GM21786 (cell line): ENCODE results near the gene DUSP9.

Source experiments
- ATAC-seq: cut with Tn5 transposase; IDR thresholded peaks from one replicate; pipeline ENCODE4 v1.9.1; 2021; ENCODE audit not compliant: unreplicated experiment

DUSP9 gene

GRCh38 chrX:153621949-153622598 is 24.9 kb upstream of the DUSP9 start:
- no peak for ATAC-seq

DNA sequence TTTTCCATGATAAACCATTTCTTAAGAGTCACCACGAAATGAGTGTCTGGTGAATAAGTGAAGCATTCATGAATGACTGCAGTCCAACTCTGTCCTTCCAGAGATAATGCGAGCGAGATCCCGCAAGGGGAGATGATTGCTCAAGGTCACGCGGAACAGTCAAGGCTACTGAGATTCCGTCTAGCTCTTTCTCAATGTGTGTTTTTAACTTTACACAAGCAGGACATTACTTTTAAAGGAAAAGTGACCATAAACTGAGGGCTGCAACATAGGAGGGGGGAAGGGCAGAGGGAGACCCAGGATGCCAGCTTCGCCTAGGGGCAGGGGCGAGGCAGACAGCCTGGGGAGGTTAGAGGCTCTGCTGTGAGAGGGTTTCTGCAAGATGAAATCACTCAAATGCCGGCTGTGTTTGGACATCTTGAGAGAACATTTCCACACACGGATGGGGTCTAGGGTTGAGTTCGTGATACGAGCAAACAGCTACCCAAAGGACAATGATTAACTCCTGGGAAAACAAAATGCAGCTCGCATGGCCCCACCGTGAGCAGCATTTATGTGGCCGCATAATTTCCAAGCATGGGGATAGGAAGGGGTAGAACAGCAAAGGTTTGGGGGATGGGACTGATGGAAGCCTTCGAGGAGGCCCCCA is 24.2 kb upstream of the DUSP9 start:
- no peak for ATAC-seq

- ATAC-seq, result no peak
Observed at GRCh38 chrX:153623310-153624029, 23.5 kb upstream of the DUSP9 start.

DNA sequence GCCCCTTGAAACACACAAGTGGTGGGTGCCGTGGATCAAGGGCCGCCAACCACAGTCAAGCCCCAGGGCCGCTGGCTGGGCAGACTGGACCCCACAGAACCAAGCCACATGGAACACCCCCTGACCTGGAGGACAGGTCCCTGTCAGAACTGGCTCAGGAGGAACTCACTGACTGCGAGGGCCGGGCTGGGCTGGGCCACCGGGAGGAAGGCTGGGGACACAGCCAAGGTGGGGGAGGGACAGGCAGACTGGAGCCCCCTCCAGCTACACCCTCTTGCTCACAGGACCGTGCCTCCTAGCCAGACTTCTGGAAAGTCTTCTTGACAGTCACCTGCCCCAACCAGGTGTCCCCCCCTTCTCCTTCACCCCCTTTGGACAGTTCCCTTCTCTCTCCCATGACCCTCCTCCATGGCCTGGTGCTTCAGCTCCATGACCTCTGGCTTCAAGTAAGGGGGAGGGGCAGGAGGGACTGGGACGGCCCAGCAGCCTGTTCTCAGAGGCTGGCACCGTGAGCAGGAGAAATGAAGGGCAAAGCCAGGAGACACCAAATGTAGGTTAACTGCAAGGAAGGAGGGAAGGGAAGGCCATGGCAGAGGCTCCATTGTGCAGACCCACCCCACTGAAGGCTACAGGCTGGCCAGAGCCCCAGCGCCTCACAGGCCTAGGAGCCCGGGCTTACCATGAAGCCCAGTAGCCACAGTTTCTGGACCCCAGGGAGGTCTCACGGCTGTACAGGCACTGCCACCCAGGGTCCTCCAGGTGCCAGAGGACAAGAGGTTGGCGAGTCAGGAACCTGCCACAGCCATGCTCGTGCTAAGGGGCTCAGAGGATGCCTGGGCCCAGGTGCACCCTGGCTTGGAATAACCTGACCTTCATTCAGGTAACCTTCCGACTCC is 22.6 kb upstream of the DUSP9 start:
- no peak for ATAC-seq

- ATAC-seq, result no peak
Observed at GRCh38 chrX:153625271-153626024, 21.6 kb upstream of the DUSP9 start.

- no peak for ATAC-seq
Observed at GRCh38 chrX:153626025-153626633, 20.9 kb upstream of the DUSP9 start.

DNA sequence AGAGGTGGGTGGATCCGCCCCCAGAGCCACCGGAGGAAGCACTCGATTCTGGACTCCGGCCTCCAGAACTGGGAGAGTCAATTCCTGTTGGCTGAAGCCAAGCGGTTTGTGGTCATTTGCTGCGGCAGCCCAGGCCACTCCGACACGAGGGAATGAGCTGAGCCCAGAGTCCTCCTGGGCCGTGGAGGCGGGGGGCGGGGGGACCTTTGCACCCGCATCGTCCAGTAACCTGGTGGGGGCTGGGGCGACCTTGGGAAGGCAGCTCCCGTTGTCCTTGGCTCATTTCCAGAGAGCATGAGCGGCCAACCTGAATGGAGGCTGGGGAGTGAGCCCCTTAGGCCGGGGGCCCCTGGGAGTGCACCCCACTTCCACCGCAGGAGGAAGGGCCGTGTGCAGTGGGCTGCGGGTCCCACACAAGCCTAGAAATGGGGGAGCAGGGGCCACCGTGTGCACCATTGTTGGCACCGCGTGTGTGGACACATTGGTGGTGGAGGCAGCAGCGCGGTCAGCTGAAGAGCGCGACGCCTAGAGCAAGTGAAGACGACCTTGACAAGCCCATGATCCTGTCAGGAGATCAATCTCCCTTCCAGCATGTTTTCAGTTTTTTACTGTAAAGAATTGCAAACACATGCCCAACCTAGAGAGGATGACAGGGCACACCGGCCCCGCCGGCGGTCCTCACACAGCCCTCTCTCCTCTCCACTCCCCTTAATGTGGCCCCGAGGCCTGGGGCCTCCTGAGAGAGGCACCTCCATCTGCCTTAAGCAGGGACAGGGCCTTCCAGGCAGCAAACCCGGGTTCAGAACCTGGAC is 19.9 kb upstream of the DUSP9 start:
- ATAC-seq, result no peak

GRCh38 chrX:153627675-153628111 is 19.3 kb upstream of the DUSP9 start:
- ATAC-seq, result no peak

DNA sequence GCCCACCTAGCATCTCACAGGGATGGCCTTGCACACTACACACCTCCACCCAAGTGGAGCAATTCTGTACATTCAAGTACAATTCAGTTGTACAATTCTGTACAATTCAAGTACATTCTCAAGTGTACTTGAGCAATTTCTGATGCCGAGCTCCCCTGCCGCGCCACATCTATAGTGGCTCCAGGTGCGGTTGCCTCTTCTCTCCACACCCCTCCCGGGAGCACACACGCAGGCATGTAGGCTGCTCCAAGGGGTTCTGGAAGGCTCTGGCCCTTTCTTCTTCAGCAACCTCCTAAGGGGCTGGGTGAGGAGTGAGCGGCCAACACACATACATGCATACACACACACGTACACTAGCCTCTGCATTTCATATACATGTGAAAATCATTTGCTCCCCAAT is 18.9 kb upstream of the DUSP9 start:
- no peak for ATAC-seq

- ATAC-seq, result no peak
Observed at GRCh38 chrX:153628665-153629064, 18.3 kb upstream of the DUSP9 start.

DNA sequence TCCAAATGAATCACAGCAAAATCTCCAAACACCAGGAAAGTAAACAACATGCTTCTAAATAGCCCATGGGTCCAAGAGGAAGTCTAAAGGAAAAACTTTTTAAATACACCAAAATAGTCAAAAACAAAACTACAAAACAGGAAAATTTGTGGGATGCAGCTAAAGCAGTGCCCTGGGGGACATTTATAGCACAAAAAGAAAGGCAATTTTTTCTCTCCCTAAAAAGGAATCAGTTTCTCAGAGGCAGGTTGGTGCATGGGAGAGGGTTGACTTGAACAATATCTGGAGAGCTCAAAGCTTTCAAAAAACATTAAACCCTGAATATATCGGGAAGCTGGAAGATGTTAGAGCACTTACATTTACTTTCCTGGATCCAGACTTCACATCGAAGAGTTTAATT is 15.7 kb upstream of the DUSP9 start:
- ATAC-seq, result no peak

DNA sequence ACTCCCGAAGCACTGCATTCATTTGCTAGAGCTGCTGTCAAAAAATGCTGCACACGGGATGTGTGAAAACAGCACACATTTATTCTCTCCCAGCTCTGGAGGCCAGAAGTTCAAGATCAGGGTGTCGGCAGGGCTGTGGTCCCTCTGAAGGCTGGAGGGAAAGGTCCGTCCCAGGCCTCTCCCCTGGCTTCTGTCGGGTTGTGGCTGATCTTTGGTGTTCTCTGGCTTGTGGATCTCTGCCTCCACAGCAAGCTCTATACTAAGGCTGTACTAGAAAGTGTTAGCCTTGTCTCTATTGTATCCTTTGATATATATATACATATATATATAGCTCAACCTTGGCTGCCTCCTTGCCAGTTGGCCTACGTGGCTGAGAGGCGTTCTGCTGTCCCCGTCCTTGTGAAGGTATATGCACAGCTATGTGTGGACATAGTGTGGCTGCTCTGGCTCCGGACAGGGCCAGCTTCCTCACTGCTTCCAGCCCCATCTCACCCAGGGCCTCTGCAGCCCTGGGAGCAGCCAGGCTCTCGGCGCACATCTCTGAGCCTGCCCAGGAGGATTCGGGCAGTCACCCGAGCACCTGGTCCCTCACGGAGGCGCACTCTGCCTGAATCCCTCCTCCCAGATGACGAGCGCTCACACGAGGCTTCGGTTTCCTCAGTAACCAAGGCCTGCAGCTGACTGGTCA is 15.0 kb upstream of the DUSP9 start:
- no peak for ATAC-seq

- ATAC-seq, result no peak
Observed at GRCh38 chrX:153632595-153632946, 14.4 kb upstream of the DUSP9 start.

- no peak for ATAC-seq
Observed at GRCh38 chrX:153633048-153633447, 14.0 kb upstream of the DUSP9 start.

DNA sequence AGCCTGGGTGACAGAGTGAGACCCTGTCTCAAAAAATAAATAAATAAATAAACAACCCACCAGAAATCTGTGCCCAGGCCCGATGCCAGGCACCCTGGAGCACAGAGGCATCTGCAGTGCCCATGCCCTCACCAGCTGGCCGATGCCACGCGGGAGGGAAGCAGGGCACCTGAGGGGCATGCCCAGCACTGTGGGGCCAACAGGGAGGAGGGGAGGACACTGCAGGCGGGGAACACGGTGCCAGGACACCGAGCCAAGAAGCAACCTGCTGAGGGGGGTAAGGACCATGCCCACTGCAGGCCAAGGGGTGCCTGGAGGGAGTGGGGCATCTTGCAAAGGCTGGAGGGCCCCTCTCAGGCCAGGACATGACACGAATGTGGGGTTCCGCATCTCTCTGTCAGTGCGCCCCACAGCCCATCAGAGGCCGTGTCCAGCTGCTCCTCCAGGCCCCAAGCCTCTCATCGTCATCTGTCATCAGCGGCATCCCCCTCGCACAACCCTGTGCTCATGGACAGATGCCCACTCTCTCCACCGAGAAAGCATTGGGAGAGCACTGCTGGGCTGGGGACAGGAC is 13.3 kb upstream of the DUSP9 start:
- no peak for ATAC-seq

- ATAC-seq, result no peak
Observed at GRCh38 chrX:153634236-153634635, 12.8 kb upstream of the DUSP9 start.

DNA sequence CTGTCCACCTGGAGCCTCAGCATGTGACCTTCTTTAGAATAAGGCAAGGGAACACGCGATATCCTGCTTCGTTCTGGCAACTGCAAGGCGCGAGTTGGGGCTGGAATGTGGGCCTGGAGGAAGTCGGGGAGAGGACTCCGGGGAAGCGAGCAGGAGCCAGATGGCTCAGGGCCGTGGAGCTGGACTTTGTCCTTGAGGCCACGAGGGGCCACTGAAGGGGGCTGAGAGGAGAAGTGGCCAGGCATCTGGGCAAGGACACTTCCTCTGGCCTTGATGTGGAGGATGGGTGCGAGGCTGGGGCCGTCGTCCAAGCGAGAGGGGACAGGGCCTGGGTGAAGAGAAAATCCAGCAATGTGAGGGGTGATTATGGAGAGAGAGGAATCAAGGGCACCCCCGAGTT is 12.2 kb upstream of the DUSP9 start:
- ATAC-seq, result no peak

DNA sequence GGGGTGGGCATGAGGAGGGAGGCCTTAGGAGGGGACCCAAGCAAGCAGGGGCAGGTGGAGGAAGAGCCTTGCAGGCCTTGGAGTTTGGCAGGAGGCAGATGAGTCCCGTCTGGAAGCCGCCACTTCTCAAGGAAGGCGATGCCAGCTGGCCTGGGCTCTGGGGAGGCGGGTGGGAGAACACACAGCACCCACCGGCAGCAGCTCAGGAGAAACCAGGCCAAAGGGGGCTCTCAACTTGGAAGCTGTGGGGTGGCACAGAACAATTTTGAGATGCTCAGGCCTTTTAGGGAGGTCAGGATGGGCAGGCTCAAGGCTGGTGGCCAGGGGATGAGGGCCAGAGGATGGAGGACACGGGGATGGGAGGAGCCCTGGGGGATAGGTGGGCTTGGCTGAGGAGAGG is 11.6 kb upstream of the DUSP9 start:
- ATAC-seq, result no peak
